ENCODE data around the gene GTPBP6.

The GTPBP6 gene

DNA sequence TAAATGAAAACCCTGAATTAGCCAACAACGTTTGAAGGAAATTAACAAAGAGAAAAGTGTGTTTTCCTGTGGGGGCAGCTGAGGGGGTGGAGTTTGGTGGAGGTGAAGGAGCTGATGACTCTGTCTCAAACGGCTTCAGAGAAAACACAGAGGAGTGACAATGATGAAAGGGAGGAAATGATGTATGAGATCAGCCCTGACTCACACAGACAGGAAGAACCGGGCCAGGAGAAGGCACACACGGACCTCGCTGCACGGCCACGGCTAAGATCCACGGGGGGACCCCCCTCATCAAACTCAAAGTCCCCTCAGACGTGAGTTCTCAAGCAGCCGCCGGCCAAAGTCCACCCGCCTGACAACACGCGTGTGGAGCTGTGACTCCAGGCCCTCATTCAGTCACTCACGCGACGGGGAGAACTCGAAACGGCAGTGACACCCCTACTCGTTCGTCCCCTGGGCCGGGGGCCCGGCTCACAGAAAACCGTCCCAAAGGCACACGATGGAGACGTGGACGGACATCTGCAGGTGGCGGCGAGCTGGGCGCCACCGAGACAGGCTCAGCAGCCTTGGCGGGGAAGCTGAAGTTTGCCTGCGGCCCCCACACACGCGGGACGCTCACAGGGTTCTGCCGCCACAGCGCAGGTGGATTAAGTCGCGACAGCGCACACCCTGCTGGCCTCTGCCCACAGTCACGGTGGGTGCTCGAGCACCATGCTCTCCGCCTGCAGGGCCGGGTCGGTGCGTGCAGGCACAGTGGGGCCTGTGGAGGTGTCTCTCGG lies 39.3 kb upstream of the GTPBP6 start:
- no peak overlapping the region for H3K4me2 ChIP-seq (ENCODE audit: low read depth, low read length, poor library complexity, severe bottlenecking)

GRCh38 chrX:357035-357692 lies 38.6 kb upstream of the GTPBP6 start:
- no peaks in the 10 kb centered on the region for H4K20me1 ChIP-seq (ENCODE audit: low read depth, low read length)
- no peaks in the 10 kb centered on the region for H3K9me3 ChIP-seq (ENCODE audit: insufficient read depth, low read length)
- H3K36me3 ChIP-seq (ENCODE audit: low read length) = no peaks in the 10 kb centered on the region
- TF ChIP-seq EZH2phosphoT487 (conservative IDR thresholded peaks at IDR 0.05; ENCODE audit: low read length) = no peak
- TF ChIP-seq, protein P1, sequence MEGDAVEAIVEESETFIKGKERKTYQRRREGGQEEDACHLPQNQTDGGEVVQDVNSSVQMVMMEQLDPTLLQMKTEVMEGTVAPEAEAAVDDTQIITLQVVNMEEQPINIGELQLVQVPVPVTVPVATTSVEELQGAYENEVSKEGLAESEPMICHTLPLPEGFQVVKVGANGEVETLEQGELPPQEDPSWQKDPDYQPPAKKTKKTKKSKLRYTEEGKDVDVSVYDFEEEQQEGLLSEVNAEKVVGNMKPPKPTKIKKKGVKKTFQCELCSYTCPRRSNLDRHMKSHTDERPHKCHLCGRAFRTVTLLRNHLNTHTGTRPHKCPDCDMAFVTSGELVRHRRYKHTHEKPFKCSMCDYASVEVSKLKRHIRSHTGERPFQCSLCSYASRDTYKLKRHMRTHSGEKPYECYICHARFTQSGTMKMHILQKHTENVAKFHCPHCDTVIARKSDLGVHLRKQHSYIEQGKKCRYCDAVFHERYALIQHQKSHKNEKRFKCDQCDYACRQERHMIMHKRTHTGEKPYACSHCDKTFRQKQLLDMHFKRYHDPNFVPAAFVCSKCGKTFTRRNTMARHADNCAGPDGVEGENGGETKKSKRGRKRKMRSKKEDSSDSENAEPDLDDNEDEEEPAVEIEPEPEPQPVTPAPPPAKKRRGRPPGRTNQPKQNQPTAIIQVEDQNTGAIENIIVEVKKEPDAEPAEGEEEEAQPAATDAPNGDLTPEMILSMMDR (IDR thresholded peaks at IDR 0.05; ENCODE audit: insufficient read depth, low read length, poor library complexity, severe bottlenecking) = no peak
- no peaks in the 10 kb centered on the region for H3K27me3 ChIP-seq (ENCODE audit: low read length)
- H3K9ac ChIP-seq (ENCODE audit: low read length) = no peak overlapping the region
- H3K27ac ChIP-seq (ENCODE audit: low read depth, low read length) = no peak overlapping the region
- H3K4me3 ChIP-seq (ENCODE audit: insufficient read depth, low read length, poor library complexity, severe bottlenecking) = no peak overlapping the region
- H3K9me2 ChIP-seq (replicated peaks; ENCODE audit: insufficient read depth, low read length) = no peaks in the 10 kb centered on the region
- no peaks in the 10 kb centered on the region for H3F3A ChIP-seq (ENCODE audit: insufficient read depth)
- H3K4me2 ChIP-seq (ENCODE audit: low read depth, low read length, poor library complexity, severe bottlenecking) = no peak overlapping the region
- H3K79me2 ChIP-seq (ENCODE audit: insufficient read depth, low read length) = no peaks in the 10 kb centered on the region
- no peak overlapping the region for H2AFZ ChIP-seq (ENCODE audit: low read depth, low read length, severe bottlenecking)

More for the DNA sequence above, 39.3 kb upstream of the GTPBP6 start:
- Histone ChIP-seq H3K27ac (ENCODE audit: low read depth, low read length) (no peak overlapping the region), H3K9me2 (replicated peaks; ENCODE audit: insufficient read depth, low read length) (no peaks in the 10 kb centered on the region), H3K36me3 (ENCODE audit: low read length) (no peaks in the 10 kb centered on the region), H3K9me3 (ENCODE audit: insufficient read depth, low read length) (no peaks in the 10 kb centered on the region), H3K9ac (ENCODE audit: low read length) (no peak overlapping the region), H3K4me3 (ENCODE audit: insufficient read depth, low read length, poor library complexity, severe bottlenecking) (no peak overlapping the region), H3K27me3 (ENCODE audit: low read length) (no peaks in the 10 kb centered on the region), H4K20me1 (ENCODE audit: low read depth, low read length) (no peaks in the 10 kb centered on the region), H3F3A (ENCODE audit: insufficient read depth) (no peaks in the 10 kb centered on the region), H3K79me2 (ENCODE audit: insufficient read depth, low read length) (no peaks in the 10 kb centered on the region), H2AFZ (ENCODE audit: low read depth, low read length, severe bottlenecking) (no peak overlapping the region)
- TF ChIP-seq, protein P1 (IDR thresholded peaks at IDR 0.05; ENCODE audit: insufficient read depth, low read length, poor library complexity, severe bottlenecking) = no peak
- TF ChIP-seq EZH2phosphoT487 (conservative IDR thresholded peaks at IDR 0.05; ENCODE audit: low read length) = no peak

DNA sequence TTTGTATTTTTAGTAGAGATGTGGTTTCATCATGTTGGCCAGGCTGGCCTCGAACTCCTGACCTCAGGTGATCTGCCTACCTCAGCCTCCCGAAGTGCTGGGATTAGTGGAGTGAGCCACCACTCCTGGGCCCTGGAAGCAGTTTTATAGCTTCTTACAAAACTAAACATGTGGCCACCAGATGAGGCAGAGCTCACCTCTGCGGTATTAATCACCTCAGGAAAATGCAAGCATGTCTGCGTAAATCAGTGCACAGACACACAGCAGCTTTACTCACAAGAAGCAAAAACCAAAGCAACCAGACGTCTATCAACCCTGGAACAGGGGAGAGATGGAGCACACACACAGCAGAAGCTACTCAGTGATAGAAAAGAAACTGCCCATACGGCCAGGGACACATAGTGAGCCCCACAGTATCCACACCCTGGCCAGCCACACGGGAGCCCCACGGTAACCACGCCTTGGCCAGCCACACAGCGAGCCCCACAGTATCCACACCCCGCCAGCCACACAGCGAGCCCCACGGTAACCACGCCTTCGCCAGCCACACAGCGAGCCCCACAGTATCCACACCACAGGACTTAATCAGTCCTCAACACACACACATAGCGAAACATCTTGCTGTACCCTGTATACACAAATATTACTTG lies 37.9 kb upstream of the GTPBP6 start:
- Histone ChIP-seq H4K20me1 (ENCODE audit: low read depth, low read length) (no peaks in the 10 kb centered on the region), H3K27ac (ENCODE audit: low read depth, low read length) (no peak overlapping the region), H3K36me3 (ENCODE audit: low read length) (no peaks in the 10 kb centered on the region), H3K79me2 (ENCODE audit: insufficient read depth, low read length) (no peaks in the 10 kb centered on the region), H3K9me3 (ENCODE audit: insufficient read depth, low read length) (no peaks in the 10 kb centered on the region), H3K4me2 (ENCODE audit: low read depth, low read length, poor library complexity, severe bottlenecking) (no peak overlapping the region), H3K9me2 (replicated peaks; ENCODE audit: insufficient read depth, low read length) (no peaks in the 10 kb centered on the region), H2AFZ (ENCODE audit: low read depth, low read length, severe bottlenecking) (no peak overlapping the region), H3F3A (ENCODE audit: insufficient read depth) (no peaks in the 10 kb centered on the region), H3K9ac (ENCODE audit: low read length) (no peak overlapping the region), H3K4me3 (ENCODE audit: insufficient read depth, low read length, poor library complexity, severe bottlenecking) (no peak overlapping the region), H3K27me3 (ENCODE audit: low read length) (no peaks in the 10 kb centered on the region)
- TF ChIP-seq, protein P1 (IDR thresholded peaks at IDR 0.05; ENCODE audit: insufficient read depth, low read length, poor library complexity, severe bottlenecking) = no peak
- no peak for TF ChIP-seq EZH2phosphoT487 (conservative IDR thresholded peaks at IDR 0.05; ENCODE audit: low read length)

All from SU-DHL-6 (cell line).